Measurements from ENCODE around the gene TGFB1. TPM values are rescaled to one million over a fixed set of nuclear protein-coding genes. Genes with fewer than 3 reads are reported as not detected.

The TGFB1 gene
- total and polyA plus RNA-seq, 8 donors = 29.8 to 98.0 (median 39.1) TPM

GRCh38 chr19:41324921-41325639 lies 28.6 kb downstream of the TGFB1 start:
- H3K36me3 ChIP-seq = peaks cover 0 to 36% of the 10 kb centered on the region in 2 donors
- DNase-seq (peak in 3 of 4 donors; percentile 47 to 87 (median 77)), ATAC-seq (peak; percentile 34)
- H3K4me3 ChIP-seq = peak overlapping the region in 1 of 2 donors; percentile 36
- TF ChIP-seq CTCF (IDR thresholded peaks at IDR 0.05) = no peak
- no peaks in the 10 kb centered on the region for H3K9me3 ChIP-seq
- intact Hi-C loops (cut with DNase I) = no loop called here
- peaks cover 56 to 93% of the 10 kb centered on the region in 2 donors for H3K4me1 ChIP-seq
- peak overlapping the region; percentile 85 to 88 for H3K27ac ChIP-seq
- H3K27me3 ChIP-seq = no peaks in the 10 kb centered on the region

GRCh38 chr19:41324231-41324702 lies 29.5 kb downstream of the TGFB1 start:
- DNase-seq (peak in 1 of 4 donors; percentile 34), ATAC-seq (no peak)
- Histone ChIP-seq H3K27me3 (no peaks in the 10 kb centered on the region), H3K27ac (peak overlapping the region; percentile 85 to 88), H3K4me3 (no peak overlapping the region), H3K9me3 (no peaks in the 10 kb centered on the region), H3K4me1 (peaks cover 56 to 85% of the 10 kb centered on the region in 2 donors), H3K36me3 (peaks cover 0 to 36% of the 10 kb centered on the region in 2 donors)
- intact Hi-C loops (cut with DNase I) = no loop called here
- TF ChIP-seq CTCF (IDR thresholded peaks at IDR 0.05) = no peak

- Histone ChIP-seq H3K27me3 (no peaks in the 10 kb centered on the region), H3K36me3 (peaks cover 0 to 40% of the 10 kb centered on the region in 2 donors), H3K4me1 (peaks cover 56 to 78% of the 10 kb centered on the region in 2 donors), H3K4me3 (no peak overlapping the region), H3K9me3 (no peaks in the 10 kb centered on the region), H3K27ac (peak overlapping the region; percentile 85 to 88)
- DNase-seq (peak in 2 of 4 donors; percentile 67 to 82), ATAC-seq (peak; percentile 18)
- TF ChIP-seq CTCF (IDR thresholded peaks at IDR 0.05) = no peak
- intact Hi-C loops (cut with DNase I) = no loop called here
Observed at GRCh38 chr19:41323430-41324125, 30.1 kb downstream of the TGFB1 start.

- H3K27me3 ChIP-seq = no peaks in the 10 kb centered on the region
- no peak overlapping the region for H3K4me3 ChIP-seq
- ATAC-seq (no peak), DNase-seq (peak in 1 of 4 donors; percentile 65)
- TF ChIP-seq CTCF (IDR thresholded peaks at IDR 0.05) = no peak
- H3K27ac ChIP-seq = peak overlapping the region; percentile 85 to 88
- intact Hi-C loops (cut with DNase I) = no loop called here
- H3K9me3 ChIP-seq = no peaks in the 10 kb centered on the region
- peaks cover 0 to 45% of the 10 kb centered on the region in 2 donors for H3K36me3 ChIP-seq
- peaks cover 55 to 72% of the 10 kb centered on the region in 2 donors for H3K4me1 ChIP-seq
Observed at GRCh38 chr19:41323023-41323422, 30.7 kb downstream of the TGFB1 start.

- Histone ChIP-seq H3K36me3 (peaks cover 0 to 51% of the 10 kb centered on the region in 2 donors), H3K27ac (peak overlapping the region; percentile 85 to 88), H3K9me3 (no peaks in the 10 kb centered on the region)
Observed at GRCh38 chr19:41322451-41322850, 31.3 kb downstream of the TGFB1 start.

More at GRCh38 chr19:41322451-41322850, 31.3 kb downstream of the TGFB1 start:
- DNase-seq (peak in 1 of 4 donors; percentile 61), ATAC-seq (no peak)
- H3K27me3 ChIP-seq = no peaks in the 10 kb centered on the region
- no peak overlapping the region for H3K4me3 ChIP-seq
- intact Hi-C loops (cut with DNase I) = no loop called here
- TF ChIP-seq CTCF (IDR thresholded peaks at IDR 0.05) = no peak
- peaks cover 50 to 66% of the 10 kb centered on the region in 2 donors for H3K4me1 ChIP-seq
